Globus pallidus (tissue), 1 donor: ENCODE measurements around the gene PCDH11X.
"Not testable (repeated sequence)": the region's sequence is repeated elsewhere in the genome, so short reads cannot be mapped to it uniquely, and the experiment has no call there.

Experiments
- DNase-seq: peaks from one replicate; pipeline ENCODE4 v3.0.0-alpha.2; 2015; ENCODE audit warnings: low spot score

The PCDH11X gene, protein sequence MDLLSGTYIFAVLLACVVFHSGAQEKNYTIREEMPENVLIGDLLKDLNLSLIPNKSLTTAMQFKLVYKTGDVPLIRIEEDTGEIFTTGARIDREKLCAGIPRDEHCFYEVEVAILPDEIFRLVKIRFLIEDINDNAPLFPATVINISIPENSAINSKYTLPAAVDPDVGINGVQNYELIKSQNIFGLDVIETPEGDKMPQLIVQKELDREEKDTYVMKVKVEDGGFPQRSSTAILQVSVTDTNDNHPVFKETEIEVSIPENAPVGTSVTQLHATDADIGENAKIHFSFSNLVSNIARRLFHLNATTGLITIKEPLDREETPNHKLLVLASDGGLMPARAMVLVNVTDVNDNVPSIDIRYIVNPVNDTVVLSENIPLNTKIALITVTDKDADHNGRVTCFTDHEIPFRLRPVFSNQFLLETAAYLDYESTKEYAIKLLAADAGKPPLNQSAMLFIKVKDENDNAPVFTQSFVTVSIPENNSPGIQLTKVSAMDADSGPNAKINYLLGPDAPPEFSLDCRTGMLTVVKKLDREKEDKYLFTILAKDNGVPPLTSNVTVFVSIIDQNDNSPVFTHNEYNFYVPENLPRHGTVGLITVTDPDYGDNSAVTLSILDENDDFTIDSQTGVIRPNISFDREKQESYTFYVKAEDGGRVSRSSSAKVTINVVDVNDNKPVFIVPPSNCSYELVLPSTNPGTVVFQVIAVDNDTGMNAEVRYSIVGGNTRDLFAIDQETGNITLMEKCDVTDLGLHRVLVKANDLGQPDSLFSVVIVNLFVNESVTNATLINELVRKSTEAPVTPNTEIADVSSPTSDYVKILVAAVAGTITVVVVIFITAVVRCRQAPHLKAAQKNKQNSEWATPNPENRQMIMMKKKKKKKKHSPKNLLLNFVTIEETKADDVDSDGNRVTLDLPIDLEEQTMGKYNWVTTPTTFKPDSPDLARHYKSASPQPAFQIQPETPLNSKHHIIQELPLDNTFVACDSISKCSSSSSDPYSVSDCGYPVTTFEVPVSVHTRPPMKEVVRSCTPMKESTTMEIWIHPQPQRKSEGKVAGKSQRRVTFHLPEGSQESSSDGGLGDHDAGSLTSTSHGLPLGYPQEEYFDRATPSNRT (N-terminal part only)

DNA sequence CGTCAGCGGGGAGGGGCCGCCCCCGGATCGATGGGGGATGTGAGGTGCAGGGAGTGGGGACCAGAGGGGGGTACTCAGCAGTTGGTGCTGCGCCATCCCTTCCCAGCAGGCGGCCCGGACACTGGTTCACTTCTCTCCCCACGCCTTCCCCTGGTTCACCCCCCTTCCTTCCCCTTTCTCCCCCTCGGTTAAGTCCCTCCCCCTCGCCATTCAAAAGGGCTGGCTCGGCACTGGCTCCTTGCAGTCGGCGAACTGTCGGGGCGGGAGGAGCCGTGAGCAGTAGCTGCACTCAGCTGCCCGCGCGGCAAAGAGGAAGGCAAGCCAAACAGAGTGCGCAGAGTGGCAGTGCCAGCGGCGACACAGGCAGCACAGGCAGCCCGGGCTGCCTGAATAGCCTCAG, at the start of gene PCDH11X:
Gene PCDH11X, plus strand, starts transcription at position 241 of the 400 bp plus-strand sequence. CDS start 56,130 bp downstream, outside the sequence.
- peak; percentile 7 for DNase-seq

DNA sequence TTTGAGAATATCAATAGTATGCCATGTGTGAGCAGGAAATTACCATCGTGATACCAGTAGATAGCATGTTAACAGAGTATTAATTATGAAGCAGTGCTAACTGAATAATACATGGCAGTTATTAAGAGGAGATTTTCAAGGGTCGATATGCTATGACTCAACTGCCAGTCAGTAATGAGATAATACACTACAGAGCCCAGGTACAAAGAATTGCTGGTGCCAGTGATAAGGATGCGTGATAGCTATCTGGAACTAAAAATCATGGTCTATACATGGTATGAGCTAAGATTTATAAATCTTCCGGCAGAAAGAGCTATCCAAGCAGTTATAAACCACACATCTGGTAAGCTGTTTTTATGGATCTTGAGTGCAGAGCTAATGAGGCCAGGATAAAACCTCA, 31.7 kb upstream of the PCDH11X start:
- DNase-seq = not testable (repeated sequence)

GRCh38 chrX:91753022-91753421, 26.2 kb upstream of the PCDH11X start:
- not testable (repeated sequence) for DNase-seq

- DNase-seq = not testable (repeated sequence)
These were observed 8.3 kb upstream of the PCDH11X start for GRCh38 chrX:91770619-91771488.

DNA sequence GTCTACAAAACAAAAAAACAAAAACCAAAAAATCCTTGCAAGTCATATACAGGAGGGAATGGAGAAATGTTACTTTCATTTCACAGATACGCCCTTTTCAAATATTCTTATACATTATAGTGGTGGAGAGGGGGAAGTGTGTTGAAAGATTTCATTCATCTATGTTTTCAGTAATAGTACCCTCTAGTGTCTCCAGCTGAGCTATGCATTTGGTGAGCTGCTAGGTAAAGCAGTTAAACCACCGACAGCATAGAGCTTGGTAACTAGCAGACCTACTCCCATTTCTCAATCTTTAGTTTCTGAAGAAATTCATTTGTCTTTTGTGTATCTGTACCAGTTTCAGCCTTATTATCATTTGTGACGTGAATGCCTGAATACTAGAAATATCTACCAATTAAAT, 5.2 kb upstream of the PCDH11X start:
- DNase-seq = not testable (repeated sequence)

GRCh38 chrX:91780008-91780407, 833 bp downstream of the PCDH11X start:
- not testable (repeated sequence) for DNase-seq

DNA sequence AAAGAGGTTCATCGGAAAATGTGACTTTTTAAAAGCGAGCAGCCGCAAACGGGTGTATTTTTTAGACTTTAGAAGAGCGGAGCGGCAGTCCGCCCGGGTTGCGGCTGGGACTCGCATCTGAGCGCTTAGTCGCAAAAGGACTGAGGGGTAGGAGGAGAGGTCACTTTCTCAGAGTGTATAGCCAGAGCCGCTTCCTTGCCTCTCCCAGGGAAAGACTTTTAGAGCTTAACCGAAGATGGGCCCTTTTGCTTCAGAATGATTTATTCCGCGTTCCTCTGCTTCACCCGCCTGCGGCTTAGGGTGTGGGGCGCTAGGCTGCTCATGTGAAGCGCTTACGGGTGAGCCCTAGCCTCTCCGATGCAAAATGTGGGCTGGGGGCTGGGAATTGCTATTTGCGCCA, 1.5 kb downstream of the PCDH11X start:
- DNase-seq = not testable (repeated sequence)

GRCh38 chrX:91781553-91782298, 2.6 kb downstream of the PCDH11X start:
- not testable (repeated sequence) for DNase-seq

DNA sequence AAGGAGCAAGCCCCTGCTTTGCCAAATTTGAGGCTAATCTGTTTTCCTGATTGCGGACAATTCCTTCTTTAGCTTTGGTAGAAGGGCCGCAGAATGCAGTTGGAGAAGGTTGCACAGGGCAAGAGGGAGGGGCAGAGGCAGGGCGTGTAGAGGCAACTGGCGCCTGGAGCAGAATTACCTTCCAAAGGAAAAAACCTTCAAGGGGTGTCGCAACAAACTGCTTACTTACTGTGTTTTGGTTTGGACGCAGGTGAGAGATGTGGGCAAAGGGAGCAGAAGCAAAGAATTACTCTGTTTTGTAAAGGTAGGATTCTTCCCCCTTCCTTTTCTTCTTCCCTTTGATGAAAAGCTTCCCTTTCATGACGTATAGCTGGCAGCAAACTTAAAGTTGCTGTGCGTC, 3.6 kb downstream of the PCDH11X start:
- DNase-seq = not testable (repeated sequence)

GRCh38 chrX:91817537-91817936, 38.4 kb downstream of the PCDH11X start:
- DNase-seq = not testable (repeated sequence)

DNA sequence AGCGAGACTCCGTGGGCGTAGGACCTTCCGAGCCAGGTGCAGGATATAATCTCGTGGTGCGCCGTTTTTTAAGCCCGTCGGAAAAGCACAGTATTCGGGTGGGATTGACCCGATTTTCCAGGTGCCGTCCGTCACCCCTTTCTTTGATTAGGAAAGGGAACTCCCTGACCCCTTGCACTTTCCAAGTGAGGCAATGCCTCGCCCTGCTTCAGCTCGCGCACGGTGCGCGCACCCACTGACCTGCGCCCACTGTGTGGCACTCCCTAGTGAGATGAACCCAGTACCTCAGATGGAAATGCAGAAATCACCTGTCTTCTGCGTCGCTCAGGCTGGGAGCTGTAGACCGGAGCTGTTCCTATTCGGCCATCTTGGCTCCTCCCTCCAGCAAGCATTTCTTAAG, 46.1 kb downstream of the PCDH11X start:
- not testable (repeated sequence) for DNase-seq
